ES-I3 (cell line): ENCODE results near the gene CLMP.

ENCODE experiments used
- H3K36me3 ChIP-seq: 2 replicates; pipeline ENCODE4 v1.6.1; 2013; ENCODE audit warnings: mild to moderate bottlenecking, low read length, control low read depth, moderate library complexity; ENCODE audit not compliant: insufficient read depth
- H3K4me1 ChIP-seq: 2 replicates; pipeline ENCODE4 v1.6.1; 2013; ENCODE audit warnings: mild to moderate bottlenecking, control low read depth, low read length; ENCODE audit not compliant: insufficient read depth
- H3K9ac ChIP-seq: 2 replicates; pipeline ENCODE4 v1.6.1; 2013; ENCODE audit warnings: low read depth, mild to moderate bottlenecking, low read length, moderate library complexity
- H3K9me3 ChIP-seq: 2 replicates; pipeline ENCODE4 v1.6.1; 2013; ENCODE audit warnings: mild to moderate bottlenecking, low read length, moderate library complexity; ENCODE audit not compliant: control insufficient read depth, insufficient read depth

The CLMP gene

GRCh38 chr11:123034597-123034996 is 160.5 kb downstream of the CLMP start:
- 0 out of 2 replicates have a peak, but pooled peaks cover 8% of the 10 kb centered on the region for H3K4me1 ChIP-seq
- H3K36me3 ChIP-seq = no peaks in the 10 kb centered on the region
- H3K9me3 ChIP-seq = no peaks in the 10 kb centered on the region
- no peak overlapping the region for H3K9ac ChIP-seq

- H3K36me3 ChIP-seq = no peaks in the 10 kb centered on the region
- H3K9me3 ChIP-seq = no peaks in the 10 kb centered on the region
- H3K9ac ChIP-seq = no peak overlapping the region
- H3K4me1 ChIP-seq = 0 out of 2 replicates have a peak, but pooled peaks cover 8% of the 10 kb centered on the region
Measured at GRCh38 chr11:123033895-123034294, 161.2 kb downstream of the CLMP start.

GRCh38 chr11:123030517-123030916 is 164.5 kb downstream of the CLMP start:
- Histone ChIP-seq H3K9ac (no peak overlapping the region), H3K9me3 (no peaks in the 10 kb centered on the region), H3K36me3 (no peaks in the 10 kb centered on the region), H3K4me1 (0 out of 2 replicates have a peak, but pooled peaks cover 8% of the 10 kb centered on the region)

- H3K36me3 ChIP-seq = no peaks in the 10 kb centered on the region
- H3K9ac ChIP-seq = no peak overlapping the region
Measured at GRCh38 chr11:123020968-123021367, 174.1 kb downstream of the CLMP start.

More at GRCh38 chr11:123020968-123021367, 174.1 kb downstream of the CLMP start:
- H3K9me3 ChIP-seq = no peaks in the 10 kb centered on the region
- H3K4me1 ChIP-seq = peaks cover 3% of the 10 kb centered on the region; the same call in 1 of the 2 replicates
